Stimulated activated CD8-positive, alpha-beta memory T cell treated with anti-CD3 and anti-CD28 coated beads, Interleukin-7, amount 100 ng/mL, for 24 hours (primary cell): ENCODE results near the gene COL4A2.
A peak's percentile ranks its signal among the peaks of the same experiment; 100 is the strongest.

Experiments used
- DNase-seq: peaks from one replicate; pipeline ENCODE4 v3.0.0-alpha.2; 2020; ENCODE audit warnings: low read depth

The COL4A2 gene

DNA sequence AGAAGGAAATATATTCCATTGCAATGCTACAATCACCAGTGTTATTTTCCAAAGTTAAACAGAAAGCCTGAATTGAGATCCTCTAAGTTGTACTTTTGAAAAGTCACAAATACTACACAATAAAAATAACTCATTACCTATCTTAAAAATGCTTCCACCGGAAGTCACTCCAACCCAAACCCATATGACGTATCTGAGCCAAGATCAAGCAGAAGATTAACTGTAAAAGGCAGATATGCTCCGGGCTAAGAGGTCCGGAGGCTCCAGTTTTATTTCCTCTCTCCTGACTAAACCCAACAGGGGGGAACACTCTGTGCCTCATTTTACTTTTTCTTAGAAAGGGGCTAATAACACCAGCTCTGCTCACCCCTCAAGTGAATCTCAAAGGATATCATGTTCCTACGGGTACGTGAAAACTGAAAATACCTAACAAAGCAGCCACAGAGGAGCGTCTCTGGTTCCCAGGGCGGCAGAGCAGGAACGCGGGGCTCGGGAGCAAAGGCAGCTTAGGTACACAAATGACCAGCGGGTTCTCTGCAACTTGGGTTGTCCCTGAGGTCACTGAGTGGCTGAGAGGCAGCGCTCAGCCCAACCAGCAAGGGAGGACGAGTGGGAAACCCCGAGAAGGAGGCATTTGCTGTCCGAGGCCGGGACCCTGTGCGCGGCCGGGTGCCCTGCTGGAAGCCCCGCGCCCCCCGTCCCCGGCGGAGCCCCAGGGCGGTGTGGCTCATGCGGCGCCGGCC is 253.7 kb downstream of the COL4A2 start:
- DNase-seq, result no peak

DNA sequence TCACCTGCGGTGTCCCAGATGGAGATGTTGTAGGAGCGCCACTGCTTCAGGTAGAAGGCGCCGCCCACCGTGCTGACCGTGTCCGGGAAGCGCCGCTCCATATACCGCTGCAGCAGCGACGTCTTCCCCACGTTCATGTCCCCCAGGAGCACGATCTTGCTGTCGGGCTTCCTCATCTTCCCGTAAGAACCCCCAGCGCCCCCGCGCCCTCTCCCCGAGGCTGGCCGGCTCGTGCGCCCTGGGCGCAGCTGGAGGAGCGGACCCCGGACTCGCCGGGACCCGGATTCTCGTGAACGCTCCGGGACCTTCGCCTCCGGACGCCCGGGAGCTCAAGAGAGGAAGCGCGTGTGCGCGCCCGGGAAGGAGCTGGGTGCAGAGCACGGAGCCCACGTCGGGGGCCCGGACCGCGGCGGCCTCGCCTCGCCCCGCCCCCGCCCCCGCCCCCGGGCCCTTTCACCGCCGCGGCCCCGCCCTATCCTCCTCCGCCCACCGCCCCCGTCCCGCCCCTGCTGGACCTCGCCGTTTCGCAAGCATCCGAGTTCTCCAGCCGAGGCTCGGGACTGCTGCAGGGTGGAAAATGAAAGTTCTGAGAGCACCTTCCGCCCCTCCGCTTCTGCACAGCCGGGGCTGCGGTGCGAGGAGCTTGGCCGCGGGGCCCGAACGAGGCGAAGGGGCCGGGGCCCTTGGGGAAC is 254.4 kb downstream of the COL4A2 start, which contains the start of gene RAB20:
RAB20 (minus strand) TSS at position 379 of the 692 bp plus-strand sequence; CDS start at position 176, 203 bp downstream.
- peak; percentile 19 for DNase-seq

DNA sequence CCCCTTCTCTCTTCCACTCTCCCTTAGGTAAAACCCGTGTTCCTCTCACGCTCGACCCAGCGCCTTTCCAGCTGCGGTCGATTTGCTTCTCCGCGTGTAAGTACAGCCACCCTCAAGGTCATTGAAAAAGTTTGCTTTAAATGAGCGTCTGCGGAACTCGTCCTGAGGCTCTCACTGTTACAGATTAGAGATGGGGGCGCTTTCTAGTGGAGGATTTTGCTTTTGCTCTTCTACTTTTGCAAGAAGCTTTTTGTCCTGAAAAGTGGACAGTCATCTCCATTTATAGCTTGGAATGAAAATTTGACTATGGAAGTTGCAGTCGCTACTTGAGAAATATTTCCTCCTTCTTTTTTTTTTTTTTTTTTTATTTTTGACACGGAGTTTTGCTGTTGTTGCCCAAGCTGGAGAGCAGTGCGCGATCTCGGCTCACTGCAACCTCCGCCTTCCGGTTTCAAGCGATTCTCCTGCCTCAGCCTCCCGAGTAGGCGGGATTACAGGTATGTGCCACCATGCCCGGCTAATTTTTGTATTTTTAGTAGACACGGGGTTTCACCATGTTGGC is 255.0 kb downstream of the COL4A2 start:
- DNase-seq, result no peak
